Measurements from ENCODE around the gene CFAP58.
A peak's percentile ranks its signal among the peaks of the same experiment; 100 is the strongest.

CFAP58 gene, protein sequence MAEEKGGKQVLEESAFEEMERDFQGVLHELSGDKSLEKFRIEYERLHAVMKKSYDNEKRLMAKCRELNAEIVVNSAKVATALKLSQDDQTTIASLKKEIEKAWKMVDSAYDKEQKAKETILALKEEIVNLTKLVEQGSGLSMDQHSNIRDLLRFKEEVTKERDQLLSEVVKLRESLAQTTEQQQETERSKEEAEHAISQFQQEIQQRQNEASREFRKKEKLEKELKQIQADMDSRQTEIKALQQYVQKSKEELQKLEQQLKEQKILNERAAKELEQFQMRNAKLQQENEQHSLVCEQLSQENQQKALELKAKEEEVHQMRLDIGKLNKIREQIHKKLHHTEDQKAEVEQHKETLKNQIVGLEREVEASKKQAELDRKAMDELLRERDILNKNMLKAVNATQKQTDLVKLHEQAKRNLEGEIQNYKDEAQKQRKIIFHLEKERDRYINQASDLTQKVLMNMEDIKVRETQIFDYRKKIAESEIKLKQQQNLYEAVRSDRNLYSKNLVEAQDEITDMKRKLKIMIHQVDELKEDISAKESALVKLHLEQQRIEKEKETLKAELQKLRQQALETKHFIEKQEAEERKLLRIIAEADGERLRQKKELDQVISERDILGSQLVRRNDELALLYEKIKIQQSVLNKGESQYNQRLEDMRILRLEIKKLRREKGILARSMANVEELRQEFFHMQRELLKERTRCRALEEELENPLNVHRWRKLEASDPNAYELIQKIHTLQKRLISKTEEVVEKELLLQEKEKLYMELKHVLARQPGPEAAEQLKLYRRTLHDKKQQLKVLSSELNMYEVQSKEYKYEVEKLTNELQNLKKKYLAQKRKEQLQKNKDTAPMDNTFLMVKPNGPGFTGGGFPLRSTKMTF

GRCh38 chr10:104353325-104354048 is at the start of gene CFAP58:
TSS of gene CFAP58 (plus strand) at chr10:104353833. CDS start at chr10:104353898, 65 bp downstream.
- peak; percentile 81 to 92 for DNase-seq (ENCODE audit: low read depth in 2 of 2)

GRCh38 chr10:104304356-104304745 is 49.3 kb upstream of the CFAP58 start:
- no peak for DNase-seq (ENCODE audit: low read depth in 2 of 2)

GRCh38 chr10:104304927-104305326 is 48.7 kb upstream of the CFAP58 start:
- no peak for DNase-seq (ENCODE audit: low read depth in 2 of 2)

DNA sequence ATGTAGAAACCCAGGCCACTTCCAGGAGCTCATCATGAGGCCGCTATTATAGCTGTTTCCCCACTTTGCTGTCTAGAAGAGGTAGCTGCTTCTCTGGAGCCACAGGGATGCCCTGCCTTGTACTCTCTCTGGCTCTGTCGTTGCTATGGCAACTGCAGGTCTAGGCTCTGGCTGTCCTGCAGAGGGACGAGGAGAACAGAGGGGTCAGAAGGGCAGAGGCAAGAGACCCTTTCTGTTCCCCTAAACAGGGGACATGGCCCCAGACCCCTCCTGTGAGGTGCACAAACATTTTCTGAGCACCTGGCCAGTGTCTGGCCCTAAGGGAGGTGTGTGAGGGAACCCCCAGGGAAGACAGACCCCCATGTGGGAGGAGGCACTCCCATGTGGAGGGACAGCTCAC is 46.7 kb upstream of the CFAP58 start:
- no peak for DNase-seq (ENCODE audit: low read depth in 2 of 2)

GRCh38 chr10:104307576-104308438 is 45.8 kb upstream of the CFAP58 start:
- DNase-seq (ENCODE audit: low read depth in 2 of 2) = no peak

GRCh38 chr10:104308439-104308903 is 45.2 kb upstream of the CFAP58 start:
- DNase-seq (ENCODE audit: low read depth in 2 of 2) = no peak

GRCh38 chr10:104309980-104310978 is 43.4 kb upstream of the CFAP58 start:
- no peak for DNase-seq (ENCODE audit: low read depth in 2 of 2)

- no peak for DNase-seq (ENCODE audit: low read depth in 2 of 2)
These were observed 42.4 kb upstream of the CFAP58 start for GRCh38 chr10:104311184-104311720.

- no peak for DNase-seq (ENCODE audit: low read depth in 2 of 2)
These were observed 38.8 kb upstream of the CFAP58 start for GRCh38 chr10:104314591-104315485.

DNA sequence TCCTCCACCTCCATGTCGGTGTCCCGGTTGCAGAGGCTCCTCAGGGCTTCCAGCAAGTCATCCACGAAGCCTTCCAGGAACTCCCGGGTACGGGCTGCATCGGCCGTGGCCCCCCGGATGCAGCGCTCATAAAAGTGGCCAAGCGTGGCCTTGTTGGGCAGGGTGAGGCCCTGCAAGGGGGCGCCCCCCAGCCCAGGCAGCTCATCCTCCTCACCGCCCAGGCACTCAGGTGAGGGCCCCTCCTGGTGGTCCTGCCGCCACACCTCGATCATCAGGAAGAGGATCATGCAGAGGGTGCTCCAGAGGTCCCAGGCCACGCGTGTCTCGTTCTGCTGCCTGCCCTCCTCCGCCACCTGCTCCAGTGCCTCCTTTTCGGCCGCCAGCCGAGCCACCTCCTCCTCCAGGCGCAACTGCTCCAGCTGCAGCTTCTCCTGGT is 38.1 kb upstream of the CFAP58 start:
- DNase-seq (ENCODE audit: low read depth in 2 of 2) = no peak

- DNase-seq (ENCODE audit: low read depth in 2 of 2) = no peak
These were observed 37.1 kb upstream of the CFAP58 start for GRCh38 chr10:104316321-104317099.

- DNase-seq (ENCODE audit: low read depth in 2 of 2) = no peak
These were observed 36.3 kb upstream of the CFAP58 start for GRCh38 chr10:104317269-104317710.

DNA sequence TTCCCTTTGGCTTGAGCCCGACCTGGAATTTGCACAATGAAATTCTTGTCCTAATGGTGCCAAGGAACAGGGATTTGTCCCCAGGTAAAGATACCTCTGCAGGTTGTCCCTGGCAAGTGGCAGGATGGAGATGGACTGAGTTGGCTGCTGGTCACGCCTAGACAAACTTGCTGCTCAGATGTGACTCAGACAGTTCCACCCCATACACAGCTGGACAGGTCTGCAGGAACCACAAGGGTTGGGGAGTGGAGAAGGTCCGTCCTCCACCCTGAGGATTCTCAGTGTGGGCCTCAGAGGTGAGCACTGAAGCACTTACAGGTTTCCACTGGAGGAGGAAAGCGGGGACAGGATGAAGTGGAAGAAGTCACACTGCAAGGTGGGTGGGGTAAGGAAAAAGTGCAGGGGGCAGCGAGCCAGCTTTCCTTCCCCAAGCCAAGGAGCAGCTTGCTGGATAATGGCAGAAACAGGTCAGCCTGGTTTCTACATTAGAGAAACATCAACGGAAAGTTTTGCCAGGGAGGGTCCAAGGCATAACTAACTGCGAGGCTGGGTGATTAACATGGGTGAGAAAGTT is 35.8 kb upstream of the CFAP58 start:
- DNase-seq (ENCODE audit: low read depth in 2 of 2) = no peak

GRCh38 chr10:104318326-104318725 is 35.3 kb upstream of the CFAP58 start:
- no peak for DNase-seq (ENCODE audit: low read depth in 2 of 2)

DNA sequence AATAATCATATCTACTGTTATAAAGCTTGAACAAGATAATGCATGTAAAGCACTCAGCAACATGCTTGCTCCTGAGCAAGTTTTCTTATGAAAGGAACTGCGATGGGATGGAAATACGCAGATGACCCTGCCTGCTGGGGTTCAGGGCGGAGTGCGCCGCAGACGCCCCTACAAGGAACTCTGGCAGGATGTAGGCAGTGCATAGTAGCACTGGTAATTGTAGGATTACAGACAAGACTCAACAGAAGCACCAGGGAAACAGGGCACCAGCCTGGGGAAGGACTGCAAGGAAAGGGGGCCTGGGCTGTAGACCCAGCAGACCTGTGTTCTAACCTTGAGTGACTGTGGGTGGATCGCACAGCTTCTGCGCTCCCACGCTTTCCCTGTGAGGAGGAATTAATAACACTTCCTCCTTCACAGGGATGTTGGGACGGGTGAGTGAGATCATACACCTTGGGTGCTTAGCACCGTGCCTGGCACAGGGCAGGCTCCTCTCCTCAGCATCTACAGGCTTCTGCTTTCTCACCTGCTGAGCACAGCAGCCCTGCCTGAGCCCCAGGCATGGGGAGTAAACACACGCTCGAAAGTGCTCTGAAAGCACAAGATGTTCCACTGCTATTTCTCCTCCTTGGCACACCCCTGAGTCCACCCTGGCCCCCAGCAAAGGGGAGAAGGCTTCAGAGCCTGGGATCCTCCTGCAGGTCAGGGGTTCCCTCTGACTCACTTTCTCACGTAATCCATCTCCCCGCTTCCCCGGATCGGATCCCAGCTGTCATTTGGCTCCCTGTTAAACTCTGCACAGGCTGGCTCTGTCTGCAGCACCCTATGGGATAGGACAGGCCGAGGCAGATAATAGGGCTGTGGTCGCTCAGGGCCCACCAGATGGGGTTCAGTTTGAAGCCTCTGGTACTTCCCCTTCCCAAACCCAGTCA is 34.6 kb upstream of the CFAP58 start:
- DNase-seq (ENCODE audit: low read depth in 2 of 2) = no peak

DNA sequence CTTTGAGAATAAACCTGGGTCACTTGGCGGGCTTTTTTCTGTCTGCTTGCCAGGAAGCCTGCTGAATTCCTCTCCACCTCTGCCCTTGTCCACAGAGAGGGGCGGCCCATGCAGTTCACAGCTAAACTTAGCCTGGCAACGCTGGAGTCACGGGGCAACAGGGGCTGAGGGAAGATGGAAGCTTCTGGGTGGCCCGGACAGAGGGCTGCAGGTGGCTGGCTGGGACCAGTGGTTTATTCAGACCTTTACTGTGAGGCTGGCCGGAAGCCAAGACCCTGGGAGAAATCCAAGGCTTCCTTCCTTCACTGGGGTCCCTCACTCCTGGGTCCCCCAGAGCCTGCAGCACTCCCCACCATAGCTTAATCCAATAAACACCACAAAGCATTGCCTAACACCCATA is 32.4 kb upstream of the CFAP58 start:
- DNase-seq (ENCODE audit: low read depth in 2 of 2) = no peak

Data from stimulated activated CD4-positive, alpha-beta T cell treated with anti-CD3 and anti-CD28 coated beads, Interleukin-1b, Interleukin-23, amount 100 ng/mL, for 4 hours (primary cell).